ENCODE measurements around the gene ARHGAP24.

ARHGAP24 gene

GRCh38 chr4:85707611-85708010 is 232.7 kb downstream of the ARHGAP24 start:
- H3K9ac ChIP-seq (ENCODE audit: low read length) = peak overlapping the region; percentile 46
- H3K36me3 ChIP-seq (ENCODE audit: low read length) = 0 out of 2 replicates have a peak, but pooled peaks cover 4% of the 10 kb centered on the region
- H3F3A ChIP-seq (ENCODE audit: insufficient read depth) = peaks cover 43% of the 10 kb centered on the region
- peak overlapping the region; percentile 74 for H3K4me2 ChIP-seq (ENCODE audit: low read depth, low read length, poor library complexity, severe bottlenecking)
- H3K79me2 ChIP-seq (ENCODE audit: insufficient read depth, low read length) = peaks cover 26% of the 10 kb centered on the region
- no peaks in the 10 kb centered on the region for H3K27me3 ChIP-seq (ENCODE audit: low read length)
- H4K20me1 ChIP-seq (ENCODE audit: low read depth, low read length) = no peaks in the 10 kb centered on the region
- H2AFZ ChIP-seq (ENCODE audit: low read depth, low read length, severe bottlenecking) = peak overlapping the region; percentile 19
- no peaks in the 10 kb centered on the region for H3K9me2 ChIP-seq (replicated peaks; ENCODE audit: insufficient read depth, low read length)
- H3K4me3 ChIP-seq (ENCODE audit: insufficient read depth, low read length, poor library complexity, severe bottlenecking) = peak overlapping the region; percentile 37
- TF ChIP-seq CTCF (IDR thresholded peaks at IDR 0.05; ENCODE audit: insufficient read depth, low read length, poor library complexity, severe bottlenecking) = no peak
- no peak for TF ChIP-seq EZH2phosphoT487 (conservative IDR thresholded peaks at IDR 0.05; ENCODE audit: low read length)
- H3K9me3 ChIP-seq (ENCODE audit: insufficient read depth, low read length) = no peaks in the 10 kb centered on the region
- H3K27ac ChIP-seq (ENCODE audit: low read depth, low read length) = peak overlapping the region; percentile 100

- 0 out of 2 replicates have a peak, but pooled peaks cover 4% of the 10 kb centered on the region for H3K36me3 ChIP-seq (ENCODE audit: low read length)
- peak overlapping the region; percentile 100 for H3K27ac ChIP-seq (ENCODE audit: low read depth, low read length)
Measured at GRCh38 chr4:85708468-85708867, 233.5 kb downstream of the ARHGAP24 start.

DNA sequence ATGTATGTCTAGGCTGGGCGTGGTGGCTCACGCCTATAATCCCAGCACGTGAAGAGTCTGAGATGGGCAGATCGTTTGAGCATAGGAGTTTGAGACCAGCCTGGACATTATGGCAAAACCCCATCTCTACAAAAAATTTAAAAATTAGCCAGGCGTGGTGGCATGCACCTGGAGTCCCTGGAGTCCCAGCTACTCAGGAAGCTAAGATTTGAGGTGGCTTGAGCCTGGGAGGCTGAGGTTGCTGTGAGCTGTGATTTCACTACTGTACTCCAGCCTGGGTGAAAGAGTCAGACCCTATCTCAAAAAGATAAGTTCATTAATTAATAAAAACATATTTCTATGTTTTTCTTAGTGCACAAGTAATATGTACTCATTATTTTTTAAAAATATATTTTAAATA is 238.1 kb downstream of the ARHGAP24 start:
- no peak for TF ChIP-seq EZH2phosphoT487 (conservative IDR thresholded peaks at IDR 0.05; ENCODE audit: low read length)
- no peak for TF ChIP-seq CTCF (IDR thresholded peaks at IDR 0.05; ENCODE audit: insufficient read depth, low read length, poor library complexity, severe bottlenecking)
- no peaks in the 10 kb centered on the region for H3K9me3 ChIP-seq (ENCODE audit: insufficient read depth, low read length)
- peak overlapping the region; percentile 100 for H3K27ac ChIP-seq (ENCODE audit: low read depth, low read length)
- peak overlapping the region; percentile 74 for H3K4me2 ChIP-seq (ENCODE audit: low read depth, low read length, poor library complexity, severe bottlenecking)
- H3F3A ChIP-seq (ENCODE audit: insufficient read depth) = peaks cover 42% of the 10 kb centered on the region
- no peaks in the 10 kb centered on the region for H3K27me3 ChIP-seq (ENCODE audit: low read length)
- peak overlapping the region; percentile 28 for H3K4me3 ChIP-seq (ENCODE audit: insufficient read depth, low read length, poor library complexity, severe bottlenecking)
- peak overlapping the region; percentile 41 for H3K9ac ChIP-seq (ENCODE audit: low read length)
- no peaks in the 10 kb centered on the region for H4K20me1 ChIP-seq (ENCODE audit: low read depth, low read length)
- H3K36me3 ChIP-seq (ENCODE audit: low read length) = no peaks in the 10 kb centered on the region
- no peaks in the 10 kb centered on the region for H3K9me2 ChIP-seq (replicated peaks; ENCODE audit: insufficient read depth, low read length)
- no peak overlapping the region for H2AFZ ChIP-seq (ENCODE audit: low read depth, low read length, severe bottlenecking)
- peaks cover 11% of the 10 kb centered on the region; the same call in 1 of the 2 replicates for H3K79me2 ChIP-seq (ENCODE audit: insufficient read depth, low read length)

More at GRCh38 chr4:85708468-85708867, 233.5 kb downstream of the ARHGAP24 start:
- Histone ChIP-seq H3K27me3 (ENCODE audit: low read length) (no peaks in the 10 kb centered on the region), H3K9ac (ENCODE audit: low read length) (peak overlapping the region; percentile 46), H3K9me3 (ENCODE audit: insufficient read depth, low read length) (no peaks in the 10 kb centered on the region), H3F3A (ENCODE audit: insufficient read depth) (peaks cover 38% of the 10 kb centered on the region), H4K20me1 (ENCODE audit: low read depth, low read length) (no peaks in the 10 kb centered on the region), H3K4me3 (ENCODE audit: insufficient read depth, low read length, poor library complexity, severe bottlenecking) (no peak overlapping the region), H3K9me2 (replicated peaks; ENCODE audit: insufficient read depth, low read length) (no peaks in the 10 kb centered on the region), H3K79me2 (ENCODE audit: insufficient read depth, low read length) (peaks cover 26% of the 10 kb centered on the region), H3K4me2 (ENCODE audit: low read depth, low read length, poor library complexity, severe bottlenecking) (peak overlapping the region; percentile 74), H2AFZ (ENCODE audit: low read depth, low read length, severe bottlenecking) (no peak overlapping the region)
- TF ChIP-seq CTCF (IDR thresholded peaks at IDR 0.05; ENCODE audit: insufficient read depth, low read length, poor library complexity, severe bottlenecking) (peak; percentile 12), EZH2phosphoT487 (conservative IDR thresholded peaks at IDR 0.05; ENCODE audit: low read length) (no peak)
